IPS-NIHi7 (cell line): Measurements from ENCODE around the gene CCDC40.
"Not testable (repeated sequence)": the region's sequence is repeated elsewhere in the genome, so short reads cannot be mapped to it uniquely, and the experiment has no call there.

Source experiments
- DNase-seq: peaks from one replicate; pipeline ENCODE4 v3.0.0; 2012; ENCODE audit warnings: mixed read lengths; ENCODE audit errors: extremely low spot score

CCDC40 gene

GRCh38 chr17:80021600-80021999 is 14.8 kb upstream of the CCDC40 start:
- no peak for DNase-seq

GRCh38 chr17:80023481-80024205 is 12.8 kb upstream of the CCDC40 start:
- peak; percentile 49 for DNase-seq

- no peak for DNase-seq
Measured at GRCh38 chr17:80024206-80024972, 12.1 kb upstream of the CCDC40 start.

- DNase-seq = peak; percentile 65
Measured at GRCh38 chr17:80025140-80025539, 11.3 kb upstream of the CCDC40 start.

GRCh38 chr17:80025796-80026195 is 10.6 kb upstream of the CCDC40 start:
- no peak for DNase-seq

- no peak for DNase-seq
Measured at GRCh38 chr17:80026359-80027042, 9.9 kb upstream of the CCDC40 start.

- no peak for DNase-seq
Measured at GRCh38 chr17:80027043-80027435, 9.4 kb upstream of the CCDC40 start.

- DNase-seq = no peak
Measured at GRCh38 chr17:80028030-80028429, 8.4 kb upstream of the CCDC40 start.

- DNase-seq = no peak
Measured at GRCh38 chr17:80029258-80029974, 7.0 kb upstream of the CCDC40 start.

GRCh38 chr17:80030730-80031410 is 5.6 kb upstream of the CCDC40 start:
- no peak for DNase-seq

GRCh38 chr17:80031691-80032430 is 4.6 kb upstream of the CCDC40 start:
- no peak for DNase-seq

GRCh38 chr17:80032614-80033171 is 3.7 kb upstream of the CCDC40 start:
- DNase-seq = no peak

- DNase-seq = no peak
Measured at GRCh38 chr17:80033840-80034239, 2.6 kb upstream of the CCDC40 start.

GRCh38 chr17:80034791-80035686 is 1.4 kb upstream of the CCDC40 start:
- DNase-seq = no peak

GRCh38 chr17:80035687-80035936 is 830 bp upstream of the CCDC40 start, which contains the start of gene TBC1D16:
TSS of gene TBC1D16 (minus strand) at chr17:80035872. CDS start at chr17:80013547, 22,325 bp downstream.
- no peak for DNase-seq

- DNase-seq = peak; percentile 74
Measured at GRCh38 chr17:80036715-80037477, 454 bp downstream of the CCDC40 start.

GRCh38 chr17:80043963-80044362 is 7.5 kb downstream of the CCDC40 start:
- DNase-seq = no peak

GRCh38 chr17:80045703-80046102 is 9.3 kb downstream of the CCDC40 start:
- DNase-seq = no peak

GRCh38 chr17:80046709-80047108 is 10.3 kb downstream of the CCDC40 start:
- DNase-seq = not testable (repeated sequence)
